Adipocyte (in vitro differentiated cells): ENCODE data around the gene HACL1.

Experiments used
- DNase-seq: peaks from one replicate; pipeline ENCODE4 v3.0.0-alpha.2; 2015; ENCODE audit warnings: low read depth
- H3K27me3 ChIP-seq: replicated peaks from 2 replicates; pipeline ENCODE4 v1.7.0; 2013; ENCODE audit warnings: mild to moderate bottlenecking, low read length, moderate library complexity; ENCODE audit not compliant: control insufficient read depth, insufficient read depth
- H3K36me3 ChIP-seq: 2 replicates; pipeline ENCODE4 v1.7.0; 2013; ENCODE audit warnings: low read length, mild to moderate bottlenecking, moderate library complexity; ENCODE audit not compliant: control insufficient read depth, insufficient read depth, severe bottlenecking
- H3K4me1 ChIP-seq: 2 replicates; pipeline ENCODE4 v1.7.0; 2013; ENCODE audit warnings: mild to moderate bottlenecking, low read length, moderate library complexity; ENCODE audit not compliant: control insufficient read depth, insufficient read depth
- H3K4me3 ChIP-seq: 2 replicates; pipeline ENCODE4 v1.7.0; 2013; ENCODE audit warnings: mild to moderate bottlenecking, low read length, moderate library complexity
- H3K9ac ChIP-seq: 2 replicates; pipeline ENCODE4 v1.7.0; 2013; ENCODE audit warnings: mild to moderate bottlenecking, low read length, moderate library complexity
- H3K9me3 ChIP-seq: 2 replicates; pipeline ENCODE4 v1.7.0; 2013; ENCODE audit warnings: mild to moderate bottlenecking, low read length, moderate library complexity; ENCODE audit not compliant: control insufficient read depth

Gene HACL1

GRCh38 chr3:15520804-15521572 is 80.4 kb downstream of the HACL1 start:
- no peak for DNase-seq
- H3K4me3 ChIP-seq, result no peak overlapping the region
- H3K4me1 ChIP-seq, result peaks cover 13% of the 10 kb centered on the region
- H3K9me3 ChIP-seq, result no peaks in the 10 kb centered on the region
- no peaks in the 10 kb centered on the region for H3K27me3 ChIP-seq
- no peaks in the 10 kb centered on the region for H3K36me3 ChIP-seq
- no peak overlapping the region for H3K9ac ChIP-seq

- Histone ChIP-seq H3K9me3 (no peaks in the 10 kb centered on the region), H3K4me3 (no peak overlapping the region), H3K9ac (no peak overlapping the region), H3K36me3 (no peaks in the 10 kb centered on the region), H3K27me3 (no peaks in the 10 kb centered on the region), H3K4me1 (peaks cover 13% of the 10 kb centered on the region)
- no peak for DNase-seq
Observed at GRCh38 chr3:15520185-15520584, 81.2 kb downstream of the HACL1 start.

GRCh38 chr3:15519096-15519495 is 82.3 kb downstream of the HACL1 start:
- no peaks in the 10 kb centered on the region for H3K36me3 ChIP-seq
- H3K9me3 ChIP-seq, result no peaks in the 10 kb centered on the region
- no peaks in the 10 kb centered on the region for H3K27me3 ChIP-seq
- H3K4me1 ChIP-seq, result peaks cover 13% of the 10 kb centered on the region
- no peak for DNase-seq
- H3K9ac ChIP-seq, result no peak overlapping the region
- H3K4me3 ChIP-seq, result no peak overlapping the region

- Histone ChIP-seq H3K9ac (no peak overlapping the region), H3K27me3 (no peaks in the 10 kb centered on the region), H3K9me3 (no peaks in the 10 kb centered on the region), H3K4me1 (peaks cover 3% of the 10 kb centered on the region), H3K36me3 (no peaks in the 10 kb centered on the region), H3K4me3 (no peak overlapping the region)
- peak; percentile 22 for DNase-seq
Observed at GRCh38 chr3:15514663-15515340, 86.6 kb downstream of the HACL1 start.

GRCh38 chr3:15513810-15514662 is 87.3 kb downstream of the HACL1 start:
- Histone ChIP-seq H3K9ac (no peak overlapping the region), H3K27me3 (no peaks in the 10 kb centered on the region), H3K9me3 (no peaks in the 10 kb centered on the region), H3K4me1 (peaks cover 3% of the 10 kb centered on the region), H3K36me3 (no peaks in the 10 kb centered on the region), H3K4me3 (no peak overlapping the region)
- DNase-seq, result no peak

GRCh38 chr3:15513116-15513515 is 88.3 kb downstream of the HACL1 start:
- Histone ChIP-seq H3K4me3 (no peak overlapping the region), H3K36me3 (no peaks in the 10 kb centered on the region), H3K4me1 (peaks cover 3% of the 10 kb centered on the region), H3K9me3 (no peaks in the 10 kb centered on the region), H3K9ac (no peak overlapping the region), H3K27me3 (no peaks in the 10 kb centered on the region)
- no peak for DNase-seq

- Histone ChIP-seq H3K9ac (no peak overlapping the region), H3K36me3 (no peaks in the 10 kb centered on the region), H3K4me1 (peaks cover 3% of the 10 kb centered on the region), H3K27me3 (no peaks in the 10 kb centered on the region), H3K4me3 (no peak overlapping the region), H3K9me3 (no peaks in the 10 kb centered on the region)
- DNase-seq, result no peak
Observed at GRCh38 chr3:15512166-15512565, 89.2 kb downstream of the HACL1 start.

- no peak for DNase-seq
- H3K9ac ChIP-seq, result no peak overlapping the region
- H3K9me3 ChIP-seq, result no peaks in the 10 kb centered on the region
- H3K27me3 ChIP-seq, result no peaks in the 10 kb centered on the region
- H3K4me1 ChIP-seq, result peaks cover 3% of the 10 kb centered on the region
- no peak overlapping the region for H3K4me3 ChIP-seq
- H3K36me3 ChIP-seq, result no peaks in the 10 kb centered on the region
Observed at GRCh38 chr3:15511156-15511555, 90.2 kb downstream of the HACL1 start.
